CD4-positive, alpha-beta memory T cell (primary cell): ENCODE measurements around the gene PRODH2. TPM values are rescaled to one million over a fixed set of nuclear protein-coding genes. Genes with fewer than 3 reads are reported as not detected.

ENCODE experiments used
- CTCF ChIA-PET: fragments of 350-600 bp; sonication (Branson Sonifier 250); formaldehyde crosslinking; loops from one replicate; lab custom pipeline; 2021; ENCODE audit warnings: inconsistent platforms; ENCODE audit not compliant: partially characterized antibody; lab: Charles Lee
- POLR2A ChIA-PET: fragments of 350-600 bp; sonication (Branson Sonifier 250); formaldehyde crosslinking; loops from one replicate; lab custom pipeline; 2021; ENCODE audit not compliant: partially characterized antibody; lab: Charles Lee
- DNase-seq, 5 donors: peaks; one replicate each; pipeline versions ENCODE4 v3.0.0 to v3.0.0-alpha.2; 2020 to 2022; ENCODE audit warnings: mixed read lengths in 1 of 5
- H3K27ac ChIP-seq: one replicate; pipeline ENCODE4 v1.7.0; 2013; ENCODE audit warnings: low read depth, low read length
- H3K27me3 ChIP-seq: 2 replicates; pipeline ENCODE4 v1.7.0; 2013; ENCODE audit warnings: mild to moderate bottlenecking, low read length, moderate library complexity; ENCODE audit not compliant: insufficient read depth
- H3K36me3 ChIP-seq: 2 replicates; pipeline ENCODE4 v1.7.0; 2013; ENCODE audit warnings: mild to moderate bottlenecking, low read length, moderate library complexity; ENCODE audit not compliant: insufficient read depth
- H3K4me1 ChIP-seq: 2 replicates; pipeline ENCODE4 v1.7.0; 2013; ENCODE audit warnings: mild to moderate bottlenecking, low read length, moderate library complexity; ENCODE audit not compliant: insufficient read depth
- H3K4me3 ChIP-seq, 2 donors: one replicate each; pipeline ENCODE4 v1.7.0; 2013; ENCODE audit warnings: low read length in 2 of 2, mild to moderate bottlenecking in 1 of 2
- H3K9me3 ChIP-seq, 2 donors: one replicate each; pipeline ENCODE4 v1.7.0; 2013; ENCODE audit warnings: low read length in 2 of 2, control low read depth in 1 of 2; ENCODE audit not compliant: control insufficient read depth in 1 of 2
- H3K27ac Mint-ChIP-seq, 7 donors: one replicate each; pipeline ENCODE4 v1.8.0; 2020 to 2021; ENCODE audit warnings: mixed read lengths in 7 of 7, mild to moderate bottlenecking in 6 of 7, inconsistent platforms in 3 of 7, moderate library complexity in 3 of 7
- H3K27me3 Mint-ChIP-seq, 2 donors: one replicate each; pipeline ENCODE4 v1.8.0; 2020 to 2021; ENCODE audit warnings: mixed read lengths in 2 of 2
- H3K36me3 Mint-ChIP-seq, 2 donors: one replicate each; pipeline ENCODE4 v1.8.0; 2020 to 2021; ENCODE audit warnings: mixed read lengths in 2 of 2, inconsistent platforms in 1 of 2, mild to moderate bottlenecking in 1 of 2
- H3K4me1 Mint-ChIP-seq, 4 donors: one replicate each; pipeline ENCODE4 v1.8.0; 2020 to 2021; ENCODE audit warnings: mixed read lengths in 4 of 4, mild to moderate bottlenecking in 1 of 4
- H3K4me3 Mint-ChIP-seq, 8 donors: one replicate each; pipeline ENCODE4 v1.8.0; 2020 to 2021; ENCODE audit warnings: mixed read lengths in 8 of 8, mild to moderate bottlenecking in 7 of 8, moderate library complexity in 6 of 8, inconsistent platforms in 3 of 8
- H3K9me3 Mint-ChIP-seq, 8 donors: one replicate each; pipeline ENCODE4 v1.8.0; 2020 to 2021; ENCODE audit warnings: mixed read lengths in 8 of 8, mild to moderate bottlenecking in 5 of 8, inconsistent platforms in 3 of 8, moderate library complexity in 1 of 8
- intact Hi-C: fragments of 100-400 bp; cut with micrococcal nuclease; formaldehyde crosslinking; loops from one replicate; pipeline ENCODE4 v1.15.1; 2023
- polyA plus RNA-seq, 2 donors: library from polyadenylated mRNA; unstranded; fragments of 300-500 nt; fragmentation: Illumina TruSeq; gene quantifications; one replicate each; pipeline ENCODE4 v1.2.3, GENCODE V29; 2021
- total RNA-seq, 2 experiments: library from RNA; stranded (reverse); gene quantifications; one replicate each; pipeline ENCODE4 v1.2.3, GENCODE V29; 2021

Gene PRODH2
- total RNA-seq, result not detected
- not detected for polyA plus RNA-seq

DNA sequence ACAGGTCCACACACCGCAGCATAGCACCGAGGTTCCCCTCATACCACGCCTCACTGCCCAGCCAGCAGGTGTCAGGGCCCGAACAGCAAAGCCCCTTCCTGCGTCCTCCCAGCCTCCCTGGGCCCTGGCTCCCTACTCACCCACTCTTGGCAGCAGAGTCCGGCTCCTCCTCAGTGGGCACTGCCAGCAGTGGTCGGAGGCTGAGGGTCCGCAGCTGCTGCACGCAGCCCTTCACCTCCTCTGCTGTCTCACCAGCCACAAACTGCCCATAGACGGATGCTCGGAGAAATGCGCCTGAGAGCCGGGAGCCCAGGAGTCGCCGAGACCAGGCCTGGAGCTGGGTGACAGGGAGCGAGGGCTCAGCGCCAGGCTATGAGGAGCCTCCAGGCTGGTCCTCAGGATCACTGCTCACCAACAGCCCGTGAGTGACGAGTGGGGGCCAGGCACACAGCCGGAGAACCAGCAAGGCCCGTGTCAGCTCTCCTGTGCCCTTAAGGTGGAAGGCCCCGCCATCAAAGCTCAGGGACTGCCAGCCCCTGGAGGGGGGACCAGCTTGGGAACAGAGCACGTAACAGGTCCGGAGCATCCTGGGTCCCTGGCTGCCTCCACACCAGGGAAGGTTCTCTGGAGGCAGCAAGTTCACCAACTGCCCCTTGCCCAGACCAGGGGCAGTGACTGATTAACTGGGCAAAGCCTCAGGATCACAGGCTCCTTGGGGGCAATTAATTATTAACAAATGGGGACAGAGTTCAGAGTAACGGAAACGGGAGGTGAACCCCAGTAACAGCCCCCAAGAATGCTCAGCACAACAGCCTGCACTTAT lies at the start of gene PRODH2:
PRODH2 (minus strand) TSS at position 626 of the 823 bp plus-strand sequence; CDS start at position 586, 40 bp downstream.
- CTCF ChIA-PET, result no interaction called here
- peaks cover 14% of the 10 kb centered on the region in 2 donors for H3K27me3 Mint-ChIP-seq

GRCh38 chr19:35861640-35862160 lies 49.1 kb upstream of the PRODH2 start:
- Histone ChIP-seq H3K9me3 (no peaks in the 10 kb centered on the region), H3K27ac (no peak overlapping the region), H3K27me3 (peaks cover 11% of the 10 kb centered on the region), H3K4me3 (no peak overlapping the region), H3K4me1 (peaks cover 7% of the 10 kb centered on the region), H3K36me3 (no peaks in the 10 kb centered on the region)
- POLR2A ChIA-PET, result no interaction called here
- Mint-ChIP-seq H3K4me3 (no peak overlapping the region), H3K9me3 (no peaks in the 10 kb centered on the region), H3K4me1 (peaks cover 0 to 19% (median 3%) of the 10 kb centered on the region in 4 donors), H3K27ac (no peak overlapping the region), H3K27me3 (peaks cover 29 to 43% of the 10 kb centered on the region in 2 donors), H3K36me3 (no peaks in the 10 kb centered on the region)
- CTCF ChIA-PET, result no interaction called here
- no peak for DNase-seq
- intact Hi-C loops, result no loop called here

More for the DNA sequence above, at the start of gene PRODH2:
- H3K9me3 Mint-ChIP-seq, result peaks cover 0 to 6% (median 0%) of the 10 kb centered on the region in 8 donors
- no peaks in the 10 kb centered on the region for H3K36me3 Mint-ChIP-seq
- peak within 1 kb of the TSS in 1 of 7 donors; percentile 35 for H3K27ac Mint-ChIP-seq
- Histone ChIP-seq H3K4me1 (no peaks in the 10 kb centered on the region), H3K9me3 (no peaks in the 10 kb centered on the region), H3K27me3 (no peaks in the 10 kb centered on the region), H3K36me3 (no peaks in the 10 kb centered on the region), H3K4me3 (no peak within 1 kb of the TSS), H3K27ac (no peak within 1 kb of the TSS)
- no peak within 1 kb of the TSS for H3K4me3 Mint-ChIP-seq
- no peak for DNase-seq
- POLR2A ChIA-PET, result no interaction called here
- intact Hi-C loops, result no loop called here
- H3K4me1 Mint-ChIP-seq, result no peaks in the 10 kb centered on the region

GRCh38 chr19:35860818-35861639 lies 48.4 kb upstream of the PRODH2 start:
- Histone ChIP-seq H3K9me3 (no peaks in the 10 kb centered on the region), H3K4me1 (peaks cover 14% of the 10 kb centered on the region), H3K4me3 (no peak overlapping the region), H3K36me3 (no peaks in the 10 kb centered on the region), H3K27me3 (peaks cover 15% of the 10 kb centered on the region), H3K27ac (no peak overlapping the region)
- intact Hi-C loops, result no loop called here
- DNase-seq, result no peak
- Mint-ChIP-seq H3K4me1 (peaks cover 0 to 20% (median 3%) of the 10 kb centered on the region in 4 donors), H3K27ac (no peak overlapping the region), H3K36me3 (no peaks in the 10 kb centered on the region), H3K27me3 (peaks cover 29 to 43% of the 10 kb centered on the region in 2 donors), H3K9me3 (no peaks in the 10 kb centered on the region), H3K4me3 (peak overlapping the region in 1 of 8 donors; percentile 62)
- POLR2A ChIA-PET, result no interaction called here
- CTCF ChIA-PET, result no interaction called here

GRCh38 chr19:35860436-35860817 lies 47.8 kb upstream of the PRODH2 start:
- Mint-ChIP-seq H3K36me3 (no peaks in the 10 kb centered on the region), H3K27ac (no peak overlapping the region), H3K9me3 (no peaks in the 10 kb centered on the region), H3K4me1 (peaks cover 0 to 20% (median 3%) of the 10 kb centered on the region in 4 donors), H3K4me3 (no peak overlapping the region), H3K27me3 (peaks cover 27 to 41% of the 10 kb centered on the region in 2 donors)
- intact Hi-C loops, result no loop called here
- Histone ChIP-seq H3K36me3 (no peaks in the 10 kb centered on the region), H3K4me1 (peaks cover 15% of the 10 kb centered on the region), H3K9me3 (no peaks in the 10 kb centered on the region), H3K27ac (no peak overlapping the region), H3K4me3 (no peak overlapping the region), H3K27me3 (peaks cover 21% of the 10 kb centered on the region)
- DNase-seq, result no peak
- ChIA-PET POLR2A (no interaction called here), CTCF (no interaction called here)

DNA sequence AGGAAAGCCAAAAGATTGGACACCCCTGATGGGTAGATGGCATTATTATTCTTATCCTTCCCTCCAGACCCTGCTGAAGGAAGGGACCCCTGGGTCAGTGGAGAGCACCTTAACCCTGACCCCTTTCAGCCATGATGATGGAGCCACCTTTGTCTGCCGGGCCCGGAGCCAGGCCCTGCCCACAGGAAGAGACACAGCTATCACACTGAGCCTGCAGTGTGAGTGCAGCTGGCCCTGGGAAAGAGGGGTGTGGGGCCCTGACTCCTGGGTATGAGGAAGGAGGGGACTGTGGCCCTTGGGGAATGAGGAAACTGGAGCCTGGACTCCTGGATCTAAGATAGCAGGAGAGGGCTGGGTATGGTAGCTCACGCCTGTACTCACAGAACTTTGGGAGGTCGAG lies 46.8 kb upstream of the PRODH2 start:
- H3K27me3 ChIP-seq, result peaks cover 21% of the 10 kb centered on the region
- CTCF ChIA-PET, result no interaction called here
- H3K36me3 ChIP-seq, result no peaks in the 10 kb centered on the region

DNA sequence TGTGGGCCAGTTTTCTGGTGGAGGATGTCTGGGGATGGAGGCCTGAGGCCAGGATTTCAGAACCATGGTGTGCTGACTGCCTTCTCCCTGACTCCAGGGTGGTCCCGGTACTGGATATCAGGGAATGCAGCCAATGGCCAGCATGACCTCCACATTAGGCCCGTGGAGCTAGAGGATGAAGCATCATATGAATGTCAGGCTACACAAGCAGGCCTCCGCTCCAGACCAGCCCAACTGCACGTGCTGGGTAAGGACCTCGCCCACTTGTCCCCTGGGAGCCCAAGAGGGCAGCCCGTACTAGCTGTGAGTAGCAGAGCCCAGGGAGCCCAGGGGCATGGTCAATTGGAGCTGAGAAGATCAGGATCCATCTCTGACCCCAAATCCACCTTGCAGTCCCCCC lies 45.7 kb upstream of the PRODH2 start:
- Histone ChIP-seq H3K9me3 (no peaks in the 10 kb centered on the region), H3K4me1 (peaks cover 15% of the 10 kb centered on the region), H3K36me3 (no peaks in the 10 kb centered on the region), H3K27ac (no peak overlapping the region), H3K27me3 (peaks cover 21% of the 10 kb centered on the region), H3K4me3 (no peak overlapping the region)
- H3K27ac Mint-ChIP-seq, result no peak overlapping the region
- H3K4me3 Mint-ChIP-seq, result peak overlapping the region in 4 of 8 donors; percentile 11 to 60 (median 40)
- ChIA-PET POLR2A (no interaction called here), CTCF (no interaction called here)
- no peaks in the 10 kb centered on the region for H3K36me3 Mint-ChIP-seq
- no peaks in the 10 kb centered on the region for H3K9me3 Mint-ChIP-seq
- DNase-seq, result no peak
- intact Hi-C loops, result no loop called here
- H3K27me3 Mint-ChIP-seq, result peaks cover 32 to 43% of the 10 kb centered on the region in 2 donors
- H3K4me1 Mint-ChIP-seq, result peaks cover 0 to 20% (median 5%) of the 10 kb centered on the region in 4 donors

More for the DNA sequence above, 46.8 kb upstream of the PRODH2 start:
- H3K4me3 Mint-ChIP-seq, result peak overlapping the region in 1 of 8 donors; percentile 6
- H3K27me3 Mint-ChIP-seq, result peaks cover 32 to 39% of the 10 kb centered on the region in 2 donors
- peaks cover 0 to 20% (median 5%) of the 10 kb centered on the region in 4 donors for H3K4me1 Mint-ChIP-seq
- H3K27ac Mint-ChIP-seq, result peak overlapping the region in 1 of 7 donors; percentile 57
- POLR2A ChIA-PET, result no interaction called here
- Histone ChIP-seq H3K27ac (no peak overlapping the region), H3K4me1 (peaks cover 15% of the 10 kb centered on the region), H3K4me3 (no peak overlapping the region), H3K9me3 (no peaks in the 10 kb centered on the region)
- intact Hi-C loops, result no loop called here
- no peaks in the 10 kb centered on the region for H3K36me3 Mint-ChIP-seq
- H3K9me3 Mint-ChIP-seq, result no peaks in the 10 kb centered on the region
- DNase-seq, result no peak
